Vagina (tissue), 2 donors: ENCODE results near the gene GPR137. TPM values are rescaled to one million over a fixed set of nuclear protein-coding genes. Genes with fewer than 3 reads are reported as not detected.

Experiments used
- DNase-seq, 2 donors: peaks; one replicate each; pipeline ENCODE4 v3.0.0-alpha.2; 2017; ENCODE audit errors: extremely low spot score in 2 of 2
- H3K27ac ChIP-seq: fragments of 200-600 bp; sonication (generic); one replicate; pipeline ENCODE4 v1.5.1; 2019
- H3K27me3 ChIP-seq: fragments of 200-600 bp; sonication (generic); one replicate; pipeline ENCODE4 v1.5.1; 2019
- H3K36me3 ChIP-seq, 2 donors: fragments of 200-600 bp; sonication (generic); one replicate each; pipeline ENCODE4 v1.5.1; 2017 to 2019
- H3K4me1 ChIP-seq: fragments of 200-600 bp; sonication (generic); one replicate; pipeline ENCODE4 v1.5.1; 2019
- H3K4me3 ChIP-seq, 2 donors: fragments of 200-600 bp; sonication (generic); 1 replicate in 1 of 2; 2 replicates in 1 of 2; pipeline ENCODE4 v1.5.1; 2016 to 2019
- H3K9me3 ChIP-seq: fragments of 200-600 bp; sonication (generic); one replicate; pipeline ENCODE4 v1.5.1; 2019
- CTCF ChIP-seq, 3 experiments: fragments of 450-650 bp in 2 of 3; fragments of 200-600 bp in 1 of 3; sonication (generic) in 1 of 3; IDR thresholded peaks; one replicate each; pipeline ENCODE4 v1.5.1; 2017 to 2019; ENCODE audit warnings: antibody characterized with exemption in 3 of 3, mild to moderate bottlenecking in 2 of 3, moderate library complexity in 2 of 3
- POLR2A ChIP-seq, 2 donors: fragments of 450-650 bp; IDR thresholded peaks; one replicate each; pipeline ENCODE4 v1.6.1; 2017; ENCODE audit warnings: antibody characterized with exemption in 2 of 2, mild to moderate bottlenecking in 2 of 2, moderate library complexity in 2 of 2
- POLR2AphosphoS5 ChIP-seq, 2 donors: sonication (generic); formaldehyde crosslinking; IDR thresholded peaks; one replicate each; pipeline ENCODE4 v1.9.0; 2017; ENCODE audit warnings: antibody characterized with exemption in 2 of 2, mild to moderate bottlenecking in 2 of 2, low read depth in 1 of 2; ENCODE audit not compliant: insufficient read depth in 1 of 2
- intact Hi-C: fragments of 100-400 bp; cut with DNase I; formaldehyde crosslinking; loops from one replicate; pipeline ENCODE4 v1.15.1; 2023
- total RNA-seq: library from RNA; depleted of rRNA; stranded (reverse); fragments of >200 nt; gene quantifications from one replicate; pipeline ENCODE4 v1.2.3, GENCODE V29; 2016

Gene GPR137
- total RNA-seq, 1 donor from 2014 or later, result 20.6 TPM

GRCh38 chr11:64252003-64252872 is 33.4 kb upstream of the GPR137 start:
- peak overlapping the region; percentile 78 for H3K27ac ChIP-seq
- peak overlapping the region; percentile 85 to 88 for H3K4me3 ChIP-seq
- H3K4me1 ChIP-seq, result peaks cover 35% of the 10 kb centered on the region
- H3K27me3 ChIP-seq, result no peaks in the 10 kb centered on the region
- no peak for TF ChIP-seq CTCF (IDR thresholded peaks at IDR 0.05)
- peak in 1 of 2 donors; percentile 32 for TF ChIP-seq POLR2AphosphoS5 (IDR thresholded peaks at IDR 0.05; ENCODE audit: insufficient read depth in 1 of 2, low read depth in 1 of 2)
- no peak for TF ChIP-seq POLR2A (IDR thresholded peaks at IDR 0.05)
- intact Hi-C loops, result no loop called here
- no peaks in the 10 kb centered on the region for H3K9me3 ChIP-seq
- no peak for DNase-seq
- H3K36me3 ChIP-seq, result peaks cover 0 to 17% of the 10 kb centered on the region in 2 donors

GRCh38 chr11:64253043-64253442 is 32.6 kb upstream of the GPR137 start:
- Histone ChIP-seq H3K27ac (peak overlapping the region; percentile 78), H3K36me3 (peaks cover 0 to 17% of the 10 kb centered on the region in 2 donors), H3K27me3 (no peaks in the 10 kb centered on the region), H3K9me3 (no peaks in the 10 kb centered on the region), H3K4me1 (peaks cover 35% of the 10 kb centered on the region), H3K4me3 (peak overlapping the region in 1 of 2 donors; percentile 85)
- DNase-seq, result no peak
- no peak for TF ChIP-seq POLR2A (IDR thresholded peaks at IDR 0.05)
- no peak for TF ChIP-seq POLR2AphosphoS5 (IDR thresholded peaks at IDR 0.05; ENCODE audit: insufficient read depth in 1 of 2, low read depth in 1 of 2)
- no peak for TF ChIP-seq CTCF (IDR thresholded peaks at IDR 0.05)
- intact Hi-C loops, result no loop called here

GRCh38 chr11:64253481-64253880 is 32.2 kb upstream of the GPR137 start:
- peak overlapping the region in 1 of 2 donors; percentile 85 for H3K4me3 ChIP-seq
- intact Hi-C loops, result no loop called here
- H3K4me1 ChIP-seq, result peaks cover 35% of the 10 kb centered on the region
- peaks cover 0 to 21% of the 10 kb centered on the region in 2 donors for H3K36me3 ChIP-seq
- no peaks in the 10 kb centered on the region for H3K27me3 ChIP-seq
- no peaks in the 10 kb centered on the region for H3K9me3 ChIP-seq
- no peak overlapping the region for H3K27ac ChIP-seq
- no peak for DNase-seq
- TF ChIP-seq CTCF (IDR thresholded peaks at IDR 0.05), result no peak
- TF ChIP-seq POLR2A (IDR thresholded peaks at IDR 0.05), result no peak
- TF ChIP-seq POLR2AphosphoS5 (IDR thresholded peaks at IDR 0.05; ENCODE audit: insufficient read depth in 1 of 2, low read depth in 1 of 2), result no peak

GRCh38 chr11:64254326-64254725 is 31.3 kb upstream of the GPR137 start:
- TF ChIP-seq POLR2A (IDR thresholded peaks at IDR 0.05), result no peak
- no peak for TF ChIP-seq CTCF (IDR thresholded peaks at IDR 0.05)
- TF ChIP-seq POLR2AphosphoS5 (IDR thresholded peaks at IDR 0.05; ENCODE audit: insufficient read depth in 1 of 2, low read depth in 1 of 2), result no peak
- H3K27ac ChIP-seq, result no peak overlapping the region
- H3K4me1 ChIP-seq, result peaks cover 35% of the 10 kb centered on the region
- no peaks in the 10 kb centered on the region for H3K9me3 ChIP-seq
- DNase-seq, result no peak
- H3K4me3 ChIP-seq, result no peak overlapping the region
- no peaks in the 10 kb centered on the region for H3K27me3 ChIP-seq
- intact Hi-C loops, result no loop called here
- peaks cover 0 to 27% of the 10 kb centered on the region in 2 donors for H3K36me3 ChIP-seq
